ENCODE data around the gene LEMD2. TPM values are rescaled to one million over a fixed set of nuclear protein-coding genes. Genes with fewer than 3 reads are reported as not detected.

LEMD2 gene
- total and polyA plus RNA-seq, 2 donors (not counting 3 experiments of a cell fraction or from before 2014, with no cell fraction given) = 61.1 to 81.8 TPM

- intact Hi-C loops (cut with micrococcal nuclease) = no loop called here
- H3K27me3 ChIP-seq (ENCODE audit: control insufficient read depth in 2 of 2, insufficient read depth in 2 of 2, low read length in 2 of 2) = no peaks in the 10 kb centered on the region
- H3K9me3 ChIP-seq (replicated peaks; ENCODE audit: control insufficient read depth, insufficient read depth, low read length) = no peaks in the 10 kb centered on the region
- dilution Hi-C loops (cut with MboI; ENCODE audit: extremely low pct_ligation_motif_present, low sequenced_read_pairs) = no loop called here
- no peak for FAIRE-seq
- no peaks in the 10 kb centered on the region for H3K9me1 ChIP-seq (replicated peaks; ENCODE audit: control insufficient read depth, extremely low read depth, insufficient read depth, low read length)
- TF ChIP-seq CTCF (IDR thresholded peaks at IDR 0.05; ENCODE audit: extremely low read depth in 1 of 2, insufficient read depth in 1 of 2, low read depth in 1 of 2, low read length in 2 of 2) (no peak), FOS (IDR thresholded peaks at IDR 0.05; ENCODE audit: borderline replicate concordance, insufficient read depth, low read length) (no peak), GATA2 (IDR thresholded peaks at IDR 0.05; ENCODE audit: insufficient read depth, insufficient read length, low read depth, low read length) (no peak), EZH2 (IDR thresholded peaks at IDR 0.05; ENCODE audit: borderline replicate concordance, low read depth, low read length, severe bottlenecking) (no peak), MAX (IDR thresholded peaks at IDR 0.05; ENCODE audit: insufficient read depth, insufficient read length) (no peak), POLR2A (IDR thresholded peaks at IDR 0.05; ENCODE audit: low read depth, low read length) (no peak), JUN (IDR thresholded peaks at IDR 0.05; ENCODE audit: borderline replicate concordance, insufficient read depth, insufficient read length, low read depth) (no peak), POLR2AphosphoS5 (IDR thresholded peaks at IDR 0.05; ENCODE audit: insufficient read depth, low read depth, low read length) (no peak), MYC (IDR thresholded peaks at IDR 0.05; ENCODE audit: low read depth, low read length) (no peak)
- H3K4me3 ChIP-seq (replicated peaks in 1 of 3; ENCODE audit: insufficient read depth in 1 of 3, low read depth in 1 of 3, low read length in 3 of 3) = no peak overlapping the region
- no peaks in the 10 kb centered on the region for H4K20me1 ChIP-seq (replicated peaks; ENCODE audit: control insufficient read depth, extremely low read depth, insufficient read depth, low read length)
- no peak for DNase-seq (ENCODE audit: low read depth, low spot score)
- H2AFZ ChIP-seq (ENCODE audit: low read depth, low read length) = no peak overlapping the region
- no peaks in the 10 kb centered on the region for H3K36me3 ChIP-seq (ENCODE audit: control insufficient read depth in 2 of 2, extremely low read depth in 1 of 2, insufficient read depth in 2 of 2, low read length in 2 of 2)
- no peak overlapping the region for H3K4me2 ChIP-seq (ENCODE audit: insufficient read depth, low read length)
- CTCF ChIA-PET = interaction anchor here (2.7 to 2.8 kb wide), 2 partner anchors 13 to 66 kb away, joined by 6 to 15 read pairs; no protein-coding TSS in a partner anchor
- H3K4me1 ChIP-seq (ENCODE audit: control insufficient read depth, extremely low read depth, insufficient read depth, low read length) = peaks cover 18% of the 10 kb centered on the region
- no peaks in the 10 kb centered on the region for H3K79me2 ChIP-seq (ENCODE audit: control insufficient read depth, insufficient read depth, low read length)
- no TSS peak for BruUV-seq (replicated peaks)
- H3K9ac ChIP-seq (replicated peaks; ENCODE audit: extremely low read depth, insufficient read depth, low read length) = no peak overlapping the region
- no peak overlapping the region for H3K27ac ChIP-seq (ENCODE audit: insufficient read depth, low read depth, low read length)
- POLR2A ChIA-PET = no interaction called here
These were observed 49.2 kb upstream of the LEMD2 start for GRCh38 chr6:33837971-33838665.
